HG03280 (cell line): Measurements from ENCODE around the gene PRX.
"Not testable (repeated sequence)": the region's sequence is repeated elsewhere in the genome, so short reads cannot be mapped to it uniquely, and the experiment has no call there.

ENCODE experiments used
- ATAC-seq: cut with Tn5 transposase; IDR thresholded peaks from one replicate; pipeline ENCODE4 v1.9.1; 2021; ENCODE audit warnings: mild to moderate bottlenecking, moderate library complexity; ENCODE audit not compliant: unreplicated experiment

PRX gene

DNA sequence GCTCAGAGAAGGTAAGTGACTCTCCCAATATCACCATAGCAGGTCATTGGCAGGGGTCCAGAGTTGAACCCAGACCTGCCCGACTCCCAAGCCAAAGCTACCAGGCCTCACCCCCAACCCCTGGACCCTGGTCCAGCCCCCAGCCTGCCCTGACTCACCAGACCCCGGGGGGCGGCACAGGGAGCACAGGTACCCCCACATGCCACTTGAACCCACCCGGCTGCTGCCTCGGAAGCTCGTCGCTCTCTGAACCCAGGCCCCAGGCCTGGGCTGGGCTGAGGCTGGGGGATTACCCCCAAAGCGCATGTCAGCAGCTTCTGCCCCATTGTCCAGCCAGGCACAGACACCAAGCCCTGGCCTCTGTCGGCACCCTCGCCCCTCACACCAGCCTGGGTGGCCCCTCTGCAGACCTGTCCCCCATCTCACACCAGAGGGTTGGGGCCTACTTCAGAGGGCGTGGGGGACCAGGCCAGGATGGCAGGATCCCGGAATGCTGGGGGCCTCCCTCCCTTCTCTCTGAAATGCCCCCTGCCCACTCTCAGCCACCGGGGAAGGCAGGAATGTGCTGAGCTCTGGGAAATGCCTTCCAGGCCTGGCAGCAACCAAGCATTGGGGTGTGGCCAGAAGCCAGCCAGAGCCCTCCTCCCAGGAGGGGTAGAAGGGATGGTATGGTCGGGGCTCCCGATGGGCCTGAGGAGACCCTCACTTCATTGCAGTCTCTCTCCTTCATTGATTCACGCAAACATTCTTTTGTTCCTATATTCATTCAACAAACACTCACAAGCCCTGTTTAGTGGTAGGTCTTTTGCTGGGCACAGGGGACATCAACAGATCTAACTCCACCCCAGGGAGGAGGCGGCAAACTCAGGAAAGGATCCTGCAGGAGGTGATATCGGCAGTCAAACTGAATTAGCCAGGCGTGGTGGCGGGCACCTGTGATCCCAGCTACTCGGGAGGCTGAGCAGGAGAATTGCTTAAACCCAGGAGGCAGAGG is 1.7 kb upstream of the PRX start:
- ATAC-seq: no peak

DNA sequence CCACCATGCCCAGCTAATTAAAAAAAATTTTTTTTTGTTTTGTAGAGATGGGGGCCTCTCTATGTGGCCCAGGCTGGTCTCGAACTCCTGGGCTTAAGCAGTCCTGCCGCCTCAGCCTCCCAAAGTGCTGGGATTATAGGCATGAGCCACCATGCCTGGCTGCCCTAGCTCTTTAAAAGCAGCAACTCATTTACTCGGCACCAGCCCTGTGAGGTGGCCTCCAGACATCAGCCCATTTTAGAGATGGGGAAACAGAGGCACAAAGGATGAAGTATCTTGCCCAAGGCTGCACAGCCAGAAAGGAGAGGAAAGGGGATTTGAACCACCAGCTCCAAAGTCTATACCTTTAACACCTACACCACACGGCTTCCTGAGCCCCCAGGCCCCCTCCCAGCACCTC is 312 bp downstream of the PRX start:
- ATAC-seq: no peak

- no peak for ATAC-seq
Observed at GRCh38 chr19:40411958-40412499, 1.1 kb downstream of the PRX start.

DNA sequence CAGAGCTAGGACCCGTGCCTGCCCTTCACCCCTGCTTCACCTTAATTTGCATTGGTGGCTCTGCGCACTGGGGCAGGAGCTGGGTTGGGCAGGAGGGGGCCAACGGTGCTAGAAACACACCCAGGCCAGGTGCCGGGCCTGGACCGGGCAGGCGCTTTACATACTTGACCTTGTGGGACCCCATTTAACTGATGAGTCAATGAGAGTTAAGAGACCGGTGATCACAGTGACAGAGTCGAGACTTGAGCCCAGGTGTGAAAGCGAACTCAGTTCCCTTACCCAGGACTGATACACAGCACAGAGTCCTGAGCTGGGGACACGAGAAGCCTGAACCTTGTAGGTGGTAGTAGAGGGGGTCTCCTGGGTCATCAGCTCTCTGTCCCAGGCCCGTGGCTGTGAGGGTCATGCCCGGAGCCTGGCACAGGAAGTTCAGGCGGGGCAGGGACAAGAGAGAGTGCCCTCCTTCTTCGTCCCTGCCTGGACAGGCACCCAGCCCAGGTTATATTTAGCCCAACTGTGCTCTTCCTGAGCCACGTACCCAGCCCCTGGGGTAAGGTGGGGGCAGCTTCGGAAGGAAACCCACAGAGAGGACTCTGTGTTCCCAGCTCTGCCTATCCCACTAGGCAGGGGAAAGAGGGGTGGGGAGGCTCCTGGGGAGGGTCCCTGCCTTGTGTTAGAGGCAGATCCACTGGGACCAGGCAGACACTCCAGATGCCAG is 1.9 kb downstream of the PRX start:
- no peak for ATAC-seq

GRCh38 chr19:40410030-40410389 is 3.2 kb downstream of the PRX start:
- no peak for ATAC-seq

DNA sequence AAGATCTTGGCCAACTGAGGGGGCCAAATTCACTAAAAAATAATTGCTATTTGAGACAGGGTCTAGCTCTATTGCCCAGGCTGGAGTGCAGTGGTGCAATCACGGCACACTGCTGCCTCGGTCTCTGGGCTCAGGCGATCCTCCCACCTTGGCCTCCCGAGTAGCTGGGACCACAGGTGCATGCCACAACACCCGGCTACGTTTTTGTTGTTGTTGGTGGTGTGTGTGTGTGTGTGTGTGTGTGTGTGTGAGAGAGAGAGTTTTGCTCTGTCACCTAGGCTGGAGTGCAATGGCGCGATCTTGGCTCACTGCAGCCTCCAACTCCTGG is 4.6 kb downstream of the PRX start:
- not testable (repeated sequence) for ATAC-seq

DNA sequence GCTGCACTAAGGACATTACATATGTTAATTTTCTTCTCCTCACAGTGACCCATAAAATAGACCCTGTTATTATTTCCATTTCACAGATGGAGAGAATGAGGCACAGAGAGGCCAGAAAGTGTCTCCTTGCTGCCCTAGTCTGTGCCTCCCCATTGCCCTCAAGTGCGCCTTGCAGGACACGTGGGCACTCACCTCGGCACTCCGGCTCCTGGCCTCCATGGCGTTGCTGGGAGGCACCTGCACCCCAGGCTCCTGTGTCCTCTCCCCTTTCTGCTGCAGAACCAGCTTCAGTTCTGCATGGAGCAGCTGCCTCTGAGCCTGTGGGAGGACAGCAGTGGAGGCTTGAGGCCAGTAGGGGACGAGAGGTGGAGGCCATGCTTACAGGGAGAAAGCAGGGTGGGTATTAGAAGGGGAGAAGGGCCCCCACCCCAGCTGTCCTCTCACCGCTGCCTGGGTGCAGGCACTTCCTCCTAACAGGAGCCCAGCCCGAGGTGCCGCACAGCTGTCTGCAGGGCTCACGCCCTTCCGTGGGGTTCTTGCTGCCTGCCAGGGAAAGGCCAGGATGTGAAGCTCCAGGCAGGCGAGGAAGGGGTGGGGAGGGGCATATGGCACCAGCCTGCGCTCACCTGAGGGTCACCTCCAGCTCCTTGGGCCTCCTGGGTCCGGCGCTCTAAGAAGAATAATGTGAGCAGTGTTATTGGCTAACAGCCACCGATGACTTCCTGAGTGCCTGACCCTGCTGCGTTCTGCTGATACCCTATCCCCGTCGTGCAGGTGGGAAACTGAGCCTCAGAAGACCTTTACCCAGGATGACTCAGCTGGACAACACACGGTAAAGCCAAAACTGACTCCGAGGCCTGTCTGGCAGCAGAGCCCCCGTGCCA is 5.2 kb downstream of the PRX start:
- ATAC-seq: no peak

DNA sequence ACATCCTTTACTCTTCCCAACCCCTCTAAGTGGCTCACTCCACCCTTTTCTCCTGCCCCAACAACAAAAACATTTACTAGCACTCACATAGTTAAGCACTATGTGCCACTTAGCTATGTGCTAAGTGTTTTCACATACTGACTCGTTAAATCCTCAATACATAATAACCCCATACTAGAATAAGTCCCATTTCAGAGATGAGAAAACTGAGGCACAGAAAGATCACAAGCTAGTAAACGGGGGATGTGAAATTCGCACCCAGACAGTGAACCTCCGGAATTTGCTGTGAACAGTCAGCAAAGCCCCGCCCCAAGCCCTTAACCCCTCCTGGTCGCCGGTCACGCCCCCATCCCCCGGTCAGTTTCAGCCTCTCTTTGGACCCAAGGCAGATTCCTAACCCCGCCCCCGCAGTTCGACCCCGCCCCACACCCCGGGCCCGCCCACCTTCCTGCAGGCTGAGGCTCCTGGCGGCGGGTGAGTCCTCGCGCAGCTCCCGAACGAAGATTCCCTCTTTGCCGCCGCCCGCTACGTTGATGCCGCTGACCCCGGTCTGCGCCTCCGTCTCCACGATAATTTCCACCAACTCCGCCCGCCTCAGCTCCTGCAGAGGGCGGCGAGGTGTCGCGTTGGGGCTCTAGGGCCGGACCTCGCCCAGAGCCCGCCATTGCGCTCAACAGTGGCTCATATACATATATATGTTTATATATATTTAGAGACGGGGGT is 9.8 kb downstream of the PRX start:
- ATAC-seq: peak; percentile 81

- no peak for ATAC-seq
Observed at GRCh38 chr19:40400559-40400958, 12.6 kb downstream of the PRX start.

- ATAC-seq: no peak
Observed at GRCh38 chr19:40398417-40399131, 14.6 kb downstream of the PRX start.

- ATAC-seq: no peak
Observed at GRCh38 chr19:40397568-40397906, 15.6 kb downstream of the PRX start.

- ATAC-seq: no peak
Observed at GRCh38 chr19:40396886-40397567, 16.2 kb downstream of the PRX start.

DNA sequence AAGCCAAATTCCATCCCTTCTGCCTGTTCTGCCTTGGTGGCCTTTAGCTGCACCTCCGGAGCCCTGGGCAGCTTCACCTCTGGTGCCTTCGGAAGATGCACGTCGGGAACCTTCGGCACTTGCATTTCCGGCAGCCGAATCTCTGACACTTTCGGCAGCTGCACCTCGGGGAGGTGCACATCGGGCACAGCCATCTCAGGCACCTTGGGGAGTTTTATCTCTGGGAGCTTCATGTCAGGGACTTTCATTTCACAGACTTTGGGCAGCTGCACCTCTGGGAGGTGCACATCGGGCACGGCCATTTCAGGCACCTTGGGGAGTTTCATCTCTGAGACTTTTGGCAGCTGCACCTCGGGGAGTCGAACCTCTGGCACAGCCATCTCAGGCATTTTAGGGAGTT is 17.2 kb downstream of the PRX start:
- no peak for ATAC-seq

DNA sequence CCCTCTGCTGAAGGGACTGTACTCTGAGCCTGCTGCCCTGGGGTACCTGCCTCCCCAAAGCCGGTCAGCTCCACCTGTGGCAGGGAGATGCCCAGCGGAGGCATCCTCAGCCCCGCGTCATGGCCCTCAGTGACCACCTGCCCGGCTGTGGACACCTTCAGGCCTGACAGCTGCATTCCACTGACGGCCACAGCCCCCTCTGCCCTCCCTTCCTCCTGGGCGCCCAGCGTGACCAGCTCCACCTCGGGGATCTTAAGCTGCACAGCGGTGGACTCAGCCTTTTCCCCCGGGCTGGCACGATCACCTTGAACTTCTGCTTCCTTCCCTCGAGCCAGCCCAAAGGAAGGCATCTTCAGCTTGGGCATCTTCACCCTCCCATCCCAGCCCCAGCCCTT is 18.4 kb downstream of the PRX start:
- no peak for ATAC-seq

DNA sequence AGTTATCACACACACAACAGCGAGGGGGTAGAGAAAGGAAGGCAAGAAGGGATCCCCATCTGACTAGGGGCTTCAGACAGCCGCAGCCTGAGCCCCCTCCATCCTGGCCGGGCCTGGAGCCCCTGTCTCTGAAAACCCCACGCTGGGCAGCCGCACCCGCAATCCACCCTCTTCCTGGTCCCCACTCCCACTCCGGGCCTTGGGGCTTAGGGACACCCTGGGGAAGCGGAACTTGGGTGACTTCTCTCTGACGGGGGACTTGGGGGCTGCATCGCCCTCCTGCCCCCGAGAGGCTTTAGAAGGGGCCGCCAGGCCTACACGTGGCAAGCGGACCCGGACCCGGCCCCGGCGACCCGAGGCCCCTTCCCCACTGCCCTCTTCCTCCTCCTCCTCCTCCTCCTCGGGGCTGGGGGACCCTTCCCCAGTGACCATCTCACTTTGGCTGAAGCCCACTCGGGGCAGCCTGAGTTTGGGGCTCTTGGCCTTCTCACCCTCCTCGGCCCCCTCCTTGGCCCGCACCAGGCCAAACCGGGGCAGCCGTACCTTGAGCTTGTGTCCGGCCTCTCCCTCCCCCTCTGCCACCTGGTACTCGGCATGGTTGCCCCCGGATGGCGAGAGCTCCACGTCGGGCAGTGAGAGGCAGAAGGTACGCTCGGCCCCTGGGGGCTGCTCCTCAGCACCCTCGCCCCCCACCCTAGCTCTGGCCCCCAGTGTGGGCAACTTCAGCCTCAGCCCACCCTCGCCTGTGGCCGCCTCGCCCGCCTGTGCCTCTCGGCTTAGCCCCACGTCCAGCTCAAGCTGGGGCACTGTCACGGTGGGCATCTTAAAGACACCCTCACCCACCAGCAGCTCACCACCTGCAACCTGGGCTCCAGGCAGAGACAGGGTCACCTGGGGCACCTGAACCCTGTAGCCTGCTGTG is 19.0 kb downstream of the PRX start:
- no peak for ATAC-seq

DNA sequence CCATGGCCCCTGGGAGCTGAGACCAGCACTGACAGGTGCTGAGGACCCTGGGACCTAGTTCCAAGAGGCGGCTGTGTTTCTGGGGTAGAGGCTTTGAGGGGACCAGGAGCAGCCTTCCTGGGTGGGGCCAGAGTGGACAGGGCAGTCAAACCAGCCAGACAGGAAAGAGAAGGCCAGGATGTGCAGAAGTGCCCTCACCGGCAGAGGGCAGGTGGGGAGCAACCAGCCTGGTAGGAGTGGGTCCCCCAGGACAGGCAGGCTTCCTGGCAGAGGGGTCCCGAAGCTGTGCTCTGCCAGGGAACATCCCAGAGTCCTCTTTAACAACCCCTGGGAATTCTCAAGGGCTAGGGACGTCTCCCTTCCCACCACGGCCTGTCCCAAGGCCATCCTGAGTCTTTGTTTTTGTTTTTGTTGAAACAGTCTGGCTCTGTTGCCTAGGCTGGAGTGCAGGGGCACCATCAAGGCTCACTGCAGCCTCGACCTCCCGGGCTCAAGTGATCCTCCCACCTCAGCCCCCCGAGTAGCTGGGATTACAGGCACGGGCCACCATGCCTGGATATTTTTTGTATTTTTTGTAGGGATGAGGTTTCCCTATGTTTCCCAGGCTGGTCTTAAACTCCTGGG is 20.2 kb downstream of the PRX start:
- ATAC-seq: no peak

DNA sequence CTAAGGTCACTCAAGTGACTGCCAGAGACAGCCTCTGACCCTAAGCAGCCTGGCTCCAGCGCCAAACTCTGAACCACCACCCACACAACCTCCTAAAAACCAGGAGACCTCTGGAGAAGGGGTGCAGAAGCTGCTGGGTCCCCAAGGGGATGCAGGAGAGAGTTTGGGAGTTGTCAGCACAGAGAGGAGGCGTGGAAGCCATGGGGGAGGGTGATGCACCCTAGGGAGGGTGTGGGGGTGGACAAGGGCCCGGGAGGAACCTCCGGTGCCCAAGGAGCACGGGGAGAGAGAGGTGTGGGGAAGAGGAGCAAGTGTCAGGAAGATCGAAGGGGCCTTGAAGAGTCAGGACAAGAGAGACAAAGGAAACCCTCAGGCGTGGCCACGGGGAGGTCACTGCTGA is 21.1 kb downstream of the PRX start:
- ATAC-seq: no peak
